Neural progenitor cell (in vitro differentiated cells): Measurements from ENCODE around the gene CABP4.

Experiments used
- CTCF ChIP-seq: fragments of 200-600 bp; sonication (generic); IDR thresholded peaks from 2 replicates; pipeline ENCODE4 v1.5.1; 2017; ENCODE audit warnings: antibody characterized with exemption, mild to moderate bottlenecking
- EZH2 ChIP-seq: fragments of 200-600 bp; sonication (generic); IDR thresholded peaks from 2 replicates; pipeline ENCODE4 v1.6.1; 2017; ENCODE audit warnings: antibody characterized with exemption, mild to moderate bottlenecking, moderate library complexity
- EZH2phosphoT487 ChIP-seq: fragments of 200-600 bp; sonication (generic); IDR thresholded peaks from 2 replicates; pipeline ENCODE4 v1.6.1; 2017; ENCODE audit warnings: antibody characterized with exemption

GRCh38 chr11:67451658-67451976 lies 3.5 kb upstream of the CABP4 start:
- TF ChIP-seq CTCF (no peak), EZH2 (no peak), EZH2phosphoT487 (no peak)
